GM21515 (cell line): ENCODE measurements around the gene DLGAP1.
"Not testable (repeated sequence)": the region's sequence is repeated elsewhere in the genome, so short reads cannot be mapped to it uniquely, and the experiment has no call there.

Source experiments
- ATAC-seq: cut with Tn5 transposase; IDR thresholded peaks from one replicate; pipeline ENCODE4 v1.9.1; 2021; ENCODE audit not compliant: unreplicated experiment

DLGAP1 gene

GRCh38 chr18:4391859-4392258 lies 63.2 kb downstream of the DLGAP1 start:
- ATAC-seq = no peak

DNA sequence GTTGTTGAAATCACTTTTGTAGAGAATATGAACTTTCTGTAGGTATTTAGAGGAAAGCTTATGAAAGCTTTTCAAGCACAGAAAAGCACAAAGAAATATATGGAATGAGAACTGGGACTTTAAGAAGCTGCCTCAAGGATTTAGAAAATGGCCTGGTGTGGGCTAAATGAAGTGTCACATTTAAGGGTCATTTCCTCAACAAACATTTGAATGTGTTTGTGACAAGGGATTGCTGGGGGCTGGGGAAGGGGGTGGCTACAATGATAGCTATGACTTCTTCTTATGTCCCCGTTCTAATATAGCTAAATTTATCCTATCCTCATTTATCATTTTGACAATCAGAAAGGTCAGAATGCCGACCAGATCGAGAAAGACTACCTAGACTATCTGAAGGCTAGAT lies 69.2 kb downstream of the DLGAP1 start:
- no peak for ATAC-seq

GRCh38 chr18:4384932-4385331 lies 70.2 kb downstream of the DLGAP1 start:
- ATAC-seq = no peak

- ATAC-seq = no peak
Observed at GRCh38 chr18:4374564-4374963, 80.5 kb downstream of the DLGAP1 start.

GRCh38 chr18:4369705-4370104 lies 85.4 kb downstream of the DLGAP1 start:
- no peak for ATAC-seq

DNA sequence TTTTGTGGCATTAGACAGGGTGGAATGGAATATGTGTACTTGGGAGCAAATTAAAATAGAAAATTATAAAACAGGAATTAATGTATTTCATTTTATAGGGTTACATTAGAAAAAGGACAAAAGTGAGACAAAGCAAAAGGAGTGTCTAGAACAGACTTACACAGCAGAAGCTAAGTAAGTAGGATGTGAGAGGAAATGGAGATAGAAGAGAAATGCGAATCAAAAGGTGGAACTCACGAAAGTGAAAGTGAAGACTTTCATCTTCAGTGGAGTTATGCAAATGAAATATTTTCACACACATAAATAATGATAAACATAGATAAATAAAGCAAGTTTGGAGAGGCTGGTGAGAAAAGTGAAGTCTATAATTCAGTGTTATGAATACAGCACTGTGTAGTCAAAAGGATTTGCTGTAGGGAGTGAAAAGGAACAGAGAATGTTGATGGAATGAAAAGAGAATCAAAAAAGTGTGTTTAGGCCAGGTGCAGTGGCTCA lies 94.8 kb downstream of the DLGAP1 start:
- ATAC-seq = no peak

DNA sequence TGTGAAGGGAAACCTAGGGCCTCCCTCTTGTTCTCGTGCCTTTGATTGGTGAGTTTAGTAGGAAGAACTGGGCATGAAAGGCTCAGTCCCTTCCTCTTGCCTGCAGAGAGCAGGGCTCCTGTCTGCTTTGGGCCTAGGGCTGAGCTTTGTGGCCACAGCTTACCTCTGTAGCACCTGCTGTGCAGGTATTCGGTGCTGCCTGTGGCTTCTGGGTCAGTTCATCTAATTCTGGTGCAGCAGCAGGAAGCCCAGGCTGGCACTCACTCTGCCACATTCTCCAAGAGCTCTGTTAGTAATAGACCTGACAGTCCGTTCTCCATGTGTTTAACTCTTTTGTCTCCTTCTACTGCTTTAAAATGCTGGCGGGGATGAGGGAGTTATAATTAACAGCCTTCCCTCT lies 96.5 kb downstream of the DLGAP1 start:
- ATAC-seq = no peak

DNA sequence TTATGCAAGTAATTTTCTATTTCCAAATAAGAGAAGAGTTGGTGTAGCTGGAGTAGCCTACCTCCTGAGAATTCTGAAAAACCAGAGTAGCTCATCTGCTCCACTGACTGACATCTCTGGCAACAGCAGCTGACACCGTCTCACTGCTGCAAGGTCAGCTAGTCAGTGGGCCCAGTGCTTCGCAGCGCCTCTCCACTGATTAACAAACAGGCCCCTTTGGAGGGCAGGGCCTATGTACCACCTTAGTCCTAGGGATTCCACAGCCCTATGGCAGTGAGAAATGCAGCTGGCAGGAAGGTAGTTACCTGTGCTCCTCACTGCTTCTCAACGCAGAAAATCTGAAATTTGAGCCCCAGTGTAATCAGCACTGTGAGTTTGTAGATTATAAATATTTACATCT lies 97.5 kb downstream of the DLGAP1 start:
- no peak for ATAC-seq

GRCh38 chr18:4356929-4357328 lies 98.2 kb downstream of the DLGAP1 start:
- no peak for ATAC-seq

GRCh38 chr18:4353853-4354418 lies 101.2 kb downstream of the DLGAP1 start:
- no peak for ATAC-seq

DNA sequence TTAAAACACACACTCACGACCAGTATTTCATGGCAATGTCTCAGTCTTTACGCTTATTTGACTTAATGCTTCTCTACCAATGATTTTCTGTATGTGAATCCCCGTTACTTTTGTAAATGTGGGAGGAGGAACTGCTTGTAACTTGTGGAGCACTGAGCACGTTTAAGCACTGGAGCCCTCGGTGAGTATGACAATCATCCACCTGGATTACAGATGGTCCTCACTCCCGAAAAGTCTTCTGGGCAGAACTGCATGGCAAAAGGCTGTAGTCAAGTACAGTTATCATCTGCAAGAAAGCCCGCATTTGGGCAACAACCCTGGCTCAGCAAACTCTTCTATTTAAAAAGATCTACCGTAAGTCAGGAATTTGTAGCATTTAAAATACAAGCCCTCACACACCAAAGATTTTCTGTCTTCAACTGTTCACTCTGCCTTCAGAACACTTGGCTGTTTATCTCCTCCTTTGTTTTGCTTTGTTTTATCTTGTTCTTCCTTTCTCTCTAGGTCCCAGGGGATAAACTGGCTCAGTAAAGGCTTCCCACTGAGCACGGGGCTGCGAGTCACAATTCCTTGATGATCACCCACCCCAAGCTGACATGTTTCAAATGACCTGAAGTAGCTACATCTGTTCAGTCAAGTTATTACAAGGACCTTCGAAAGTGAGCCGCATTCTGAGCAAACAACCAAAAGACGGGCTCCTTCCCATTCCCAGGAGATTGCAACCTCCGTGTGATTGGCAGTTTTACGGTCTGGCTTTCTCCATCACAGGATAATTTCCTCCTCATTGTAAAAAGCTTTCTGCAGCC lies 102.2 kb downstream of the DLGAP1 start:
- no peak for ATAC-seq

GRCh38 chr18:4351005-4351404 lies 104.1 kb downstream of the DLGAP1 start:
- no peak for ATAC-seq

DNA sequence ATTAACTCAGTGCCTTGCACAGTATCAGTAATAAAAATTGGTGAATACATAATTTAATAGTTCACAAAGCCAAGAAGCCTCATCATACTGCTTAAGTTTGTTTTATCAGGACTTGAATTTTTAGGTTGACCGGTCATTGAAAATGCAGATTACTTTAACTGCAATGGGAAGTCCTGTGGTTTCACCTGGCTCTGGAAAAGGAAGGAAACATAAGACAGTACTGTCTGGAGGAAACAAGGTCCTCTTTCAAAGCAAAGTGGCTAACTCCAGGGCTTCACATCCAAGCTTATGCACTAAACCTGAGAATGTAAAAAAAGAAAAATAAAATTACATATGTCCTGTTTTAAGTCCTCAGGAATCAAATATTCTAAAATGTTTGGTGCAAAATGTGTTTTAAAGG lies 119.7 kb downstream of the DLGAP1 start:
- no peak for ATAC-seq

DNA sequence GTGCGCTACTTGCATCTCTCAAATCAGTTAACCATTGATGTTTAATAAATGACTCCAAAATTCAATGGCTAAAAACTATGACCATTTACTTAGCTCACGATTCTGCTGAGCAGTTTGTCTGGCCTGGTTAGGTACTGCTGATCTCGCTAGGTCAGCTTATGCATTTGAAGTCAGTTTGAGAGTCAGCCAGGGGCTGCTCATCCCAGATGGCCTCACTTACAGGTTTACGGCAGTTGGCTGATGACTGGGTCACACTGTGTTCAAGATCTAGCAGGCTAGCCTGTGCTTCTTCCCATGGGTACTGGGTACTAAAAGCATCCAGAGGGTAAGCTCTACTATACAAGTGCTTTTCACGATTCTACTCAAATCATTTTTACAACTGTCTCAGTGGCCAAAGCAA lies 122.1 kb downstream of the DLGAP1 start:
- no peak for ATAC-seq

- no peak for ATAC-seq
Observed at GRCh38 chr18:4319738-4320677, 135.1 kb downstream of the DLGAP1 start.

DNA sequence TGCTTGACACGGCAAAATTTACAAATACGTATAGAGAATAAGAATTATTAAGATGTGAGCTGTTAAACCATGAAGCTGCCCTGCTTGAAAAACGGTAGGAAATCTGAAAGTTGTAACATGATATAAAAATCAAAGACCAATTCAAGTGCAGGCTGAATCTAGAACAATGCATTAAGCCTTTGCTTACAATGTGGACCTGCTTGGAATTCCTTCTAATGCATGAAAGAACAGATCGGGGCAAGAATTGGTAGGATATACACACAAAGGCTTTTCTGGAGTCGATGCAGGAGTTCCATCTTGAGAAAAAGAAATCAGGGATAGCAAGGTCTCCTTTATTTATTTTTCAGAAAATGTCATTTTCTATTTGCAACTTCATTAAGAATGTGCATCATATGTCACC lies 136.8 kb downstream of the DLGAP1 start:
- ATAC-seq = no peak

GRCh38 chr18:4311945-4312344 lies 143.2 kb downstream of the DLGAP1 start:
- ATAC-seq = not testable (repeated sequence)

GRCh38 chr18:4311136-4311535 lies 144.0 kb downstream of the DLGAP1 start:
- no peak for ATAC-seq

DNA sequence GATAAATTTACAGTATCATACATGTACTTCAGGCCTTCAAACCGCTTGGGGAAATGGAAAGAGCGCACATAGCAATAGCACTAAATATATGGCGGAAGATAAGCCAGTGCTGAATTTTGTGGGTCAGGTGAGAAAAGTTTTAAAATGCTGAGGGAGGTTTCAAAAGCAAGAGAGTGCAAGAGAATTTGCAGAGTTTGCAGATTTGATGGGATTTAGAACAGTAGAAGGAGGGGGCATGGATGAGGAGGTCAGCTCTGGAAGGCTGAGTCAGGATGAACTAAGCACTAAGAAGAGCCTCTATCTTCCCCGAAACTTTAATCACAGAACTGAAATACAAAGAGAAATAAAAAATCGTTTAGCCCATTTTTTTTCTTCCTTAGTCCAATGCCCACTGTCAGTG lies 145.9 kb downstream of the DLGAP1 start:
- ATAC-seq = no peak

DNA sequence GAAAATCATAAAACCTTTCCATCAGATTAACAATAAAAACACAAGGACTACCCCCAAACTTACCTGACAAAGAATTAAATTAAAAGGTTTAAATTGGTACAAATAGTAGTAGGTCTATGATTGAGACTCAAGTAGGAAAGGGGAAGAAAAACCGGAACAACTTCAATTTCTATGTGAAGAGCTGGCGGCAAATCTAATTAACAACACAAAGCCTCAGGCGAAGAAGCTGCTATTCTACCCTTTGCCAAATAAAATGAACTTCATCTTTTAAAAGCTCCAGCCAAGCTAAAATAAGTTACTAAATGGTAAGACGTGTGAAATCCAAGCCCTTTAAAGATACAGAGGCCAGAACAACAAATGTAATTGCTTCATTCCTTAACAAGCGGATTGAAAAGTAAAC lies 146.5 kb downstream of the DLGAP1 start:
- ATAC-seq = no peak

DNA sequence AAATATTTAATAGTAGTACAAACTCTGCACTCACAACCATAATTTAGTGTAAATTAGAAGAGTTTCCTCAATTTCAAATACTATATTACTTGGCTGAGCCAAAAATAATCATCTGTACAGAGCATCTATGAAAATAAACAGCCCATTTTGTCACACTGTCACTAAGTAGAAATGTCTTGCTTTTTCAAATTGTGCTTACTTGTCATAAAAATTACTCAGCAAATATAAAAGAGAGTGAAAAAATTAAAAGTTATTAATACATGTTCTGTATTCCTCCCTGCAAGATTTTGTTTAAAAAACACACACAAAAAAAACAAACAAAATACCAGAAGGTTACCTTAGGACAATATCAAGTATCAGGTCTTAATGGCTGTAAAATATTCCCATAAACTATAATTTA lies 155.7 kb downstream of the DLGAP1 start:
- ATAC-seq = no peak

DNA sequence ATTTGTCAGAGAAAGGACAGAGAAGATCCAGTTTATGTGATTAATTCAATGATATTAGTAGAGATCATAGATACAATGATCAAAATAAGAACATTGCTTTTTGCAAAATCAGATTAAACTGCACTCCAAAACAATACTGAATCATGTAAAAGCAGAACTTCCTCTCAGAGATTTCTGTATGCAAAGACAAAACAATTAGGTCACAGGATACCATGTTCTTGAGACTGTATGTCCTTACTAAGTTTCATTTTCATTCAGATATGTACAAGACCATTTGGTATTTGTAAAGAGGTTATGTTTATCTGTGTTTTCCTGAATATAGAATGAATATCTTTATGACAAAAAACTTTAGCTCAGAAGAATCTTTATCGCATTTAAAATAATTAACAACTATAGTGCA lies 161.8 kb downstream of the DLGAP1 start:
- no peak for ATAC-seq
